22Rv1 (cell line): ENCODE measurements around the gene SCG5.

Experiments used
- H3K27ac ChIP-seq: fragments of 450-650 bp; 2 replicates; pipeline ENCODE4 v1.5.1; 2017
- ZFX ChIP-seq: fragments of 450-650 bp; IDR thresholded peaks from 2 replicates; pipeline ENCODE4 v1.6.1; 2017; ENCODE audit warnings: antibody characterized with exemption, borderline replicate concordance
- TF ChIP-seq, protein P1 (sequence below): fragments of 450-650 bp; IDR thresholded peaks from 2 replicates; pipeline ENCODE4 v1.5.1; 2017; ENCODE audit warnings: mild to moderate bottlenecking

Gene SCG5

DNA sequence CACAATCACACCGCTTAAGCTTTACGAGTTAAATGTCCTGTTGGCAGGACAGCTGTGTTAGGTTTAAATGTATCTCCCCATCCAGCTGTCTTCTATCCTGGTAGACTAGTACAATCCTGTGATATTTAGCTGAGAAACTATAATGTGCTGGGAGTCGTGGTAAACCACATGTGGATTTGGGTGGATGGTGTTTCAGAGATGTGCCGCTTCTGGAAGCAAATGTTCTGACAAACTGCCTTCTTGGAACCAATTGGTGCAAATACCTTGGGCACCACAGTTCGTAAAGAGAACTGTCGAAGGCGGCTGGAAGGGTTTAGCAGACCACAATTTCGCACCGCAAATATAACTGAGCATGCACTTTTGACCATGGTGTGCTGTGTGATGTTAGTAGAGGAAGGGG is 15.0 kb downstream of the SCG5 start:
- no peak overlapping the region for H3K27ac ChIP-seq
- TF ChIP-seq ZFX = no peak
- TF ChIP-seq, protein P1, sequence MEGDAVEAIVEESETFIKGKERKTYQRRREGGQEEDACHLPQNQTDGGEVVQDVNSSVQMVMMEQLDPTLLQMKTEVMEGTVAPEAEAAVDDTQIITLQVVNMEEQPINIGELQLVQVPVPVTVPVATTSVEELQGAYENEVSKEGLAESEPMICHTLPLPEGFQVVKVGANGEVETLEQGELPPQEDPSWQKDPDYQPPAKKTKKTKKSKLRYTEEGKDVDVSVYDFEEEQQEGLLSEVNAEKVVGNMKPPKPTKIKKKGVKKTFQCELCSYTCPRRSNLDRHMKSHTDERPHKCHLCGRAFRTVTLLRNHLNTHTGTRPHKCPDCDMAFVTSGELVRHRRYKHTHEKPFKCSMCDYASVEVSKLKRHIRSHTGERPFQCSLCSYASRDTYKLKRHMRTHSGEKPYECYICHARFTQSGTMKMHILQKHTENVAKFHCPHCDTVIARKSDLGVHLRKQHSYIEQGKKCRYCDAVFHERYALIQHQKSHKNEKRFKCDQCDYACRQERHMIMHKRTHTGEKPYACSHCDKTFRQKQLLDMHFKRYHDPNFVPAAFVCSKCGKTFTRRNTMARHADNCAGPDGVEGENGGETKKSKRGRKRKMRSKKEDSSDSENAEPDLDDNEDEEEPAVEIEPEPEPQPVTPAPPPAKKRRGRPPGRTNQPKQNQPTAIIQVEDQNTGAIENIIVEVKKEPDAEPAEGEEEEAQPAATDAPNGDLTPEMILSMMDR = no peak

DNA sequence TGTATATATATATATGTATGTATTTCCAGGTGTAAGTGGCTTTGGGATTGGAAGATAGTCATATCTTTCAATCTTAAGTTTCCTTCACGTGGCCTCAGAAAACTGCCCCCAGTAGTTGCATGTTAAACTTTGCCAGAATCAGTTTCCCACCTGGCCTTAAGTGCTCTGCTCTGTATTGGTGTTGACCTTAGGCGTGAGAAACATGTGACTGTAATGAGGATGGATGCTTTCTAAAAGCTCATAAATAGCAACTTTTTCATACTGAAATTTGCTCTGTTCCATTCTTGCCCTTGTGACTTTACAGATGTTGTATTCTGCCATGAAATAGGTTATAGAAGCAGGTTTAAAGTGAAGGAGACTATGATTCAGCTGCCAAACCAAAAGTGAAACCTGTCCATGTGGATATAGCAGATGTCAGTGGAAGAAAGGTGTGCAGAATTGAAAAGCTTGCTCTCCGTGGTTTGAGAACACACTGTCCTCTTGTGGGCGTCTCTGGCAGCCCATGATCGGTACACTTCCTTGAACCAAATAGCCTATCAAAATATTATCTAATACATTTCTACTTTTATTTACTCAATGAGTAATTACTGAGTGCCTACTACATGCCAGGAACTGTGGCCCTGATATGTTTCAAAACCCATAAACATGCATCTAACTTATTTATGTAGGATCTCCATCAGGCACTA is 15.8 kb downstream of the SCG5 start:
- no peak overlapping the region for H3K27ac ChIP-seq
- TF ChIP-seq ZFX = no peak
- TF ChIP-seq, protein P1 = peak; percentile 51

DNA sequence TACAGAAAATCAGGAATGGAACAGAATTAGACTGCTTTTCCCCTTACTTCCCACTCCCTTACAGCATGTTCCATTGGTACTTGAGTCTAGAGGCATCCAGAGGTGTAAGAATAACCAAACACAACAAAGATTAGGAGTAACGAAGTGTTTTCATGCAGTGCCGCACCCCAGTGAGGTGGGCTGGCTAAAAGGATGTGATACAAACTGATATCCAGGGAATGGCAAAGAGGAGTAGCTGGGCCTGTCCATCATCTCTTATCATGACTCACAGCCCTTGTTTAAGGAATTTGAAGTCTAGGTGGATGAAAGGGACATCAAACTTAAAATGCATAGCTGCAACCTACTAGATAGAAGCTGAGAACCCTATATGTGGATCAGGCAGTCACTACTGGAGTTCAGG is 16.4 kb downstream of the SCG5 start:
- TF ChIP-seq, protein P1 = no peak
- TF ChIP-seq ZFX = no peak
- H3K27ac ChIP-seq = no peak overlapping the region

DNA sequence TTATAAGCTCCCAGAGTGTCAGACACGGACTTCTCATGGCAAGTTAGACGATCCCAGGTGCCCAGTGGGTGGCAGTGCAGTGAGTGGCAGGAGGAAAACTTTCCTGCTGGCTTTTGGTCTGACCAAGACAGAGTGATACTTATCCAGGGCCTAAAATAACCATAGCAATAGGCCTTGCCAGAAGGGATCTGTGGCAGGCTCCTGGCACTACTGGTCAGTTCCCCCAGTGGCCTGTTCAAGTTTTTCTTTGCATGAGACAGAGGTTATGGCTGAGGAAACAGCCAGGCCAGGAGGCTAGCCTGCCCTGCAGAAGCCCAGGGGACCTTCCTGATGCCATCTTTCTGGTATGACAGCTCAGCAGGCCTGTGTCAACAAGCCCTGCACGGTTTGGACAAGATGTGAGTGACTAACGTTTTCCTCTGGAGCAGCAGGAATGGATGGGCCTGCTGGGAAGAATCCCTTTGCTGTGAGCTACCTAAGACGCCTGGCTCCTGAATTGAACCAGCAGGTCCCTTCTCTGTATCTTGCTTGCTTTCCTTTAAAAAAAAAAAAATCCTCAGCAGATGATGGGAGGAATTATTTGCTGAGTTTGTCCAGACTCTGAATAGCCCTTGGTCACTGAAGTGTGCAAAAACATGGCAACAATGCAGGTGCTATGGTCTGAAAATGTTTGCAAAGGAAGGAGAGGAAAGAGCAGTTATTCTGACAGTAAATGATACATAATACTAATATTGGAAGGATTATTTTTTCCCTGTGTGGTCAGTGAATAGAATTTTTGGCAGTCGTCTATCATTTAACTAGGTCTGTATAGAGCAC is 18.0 kb downstream of the SCG5 start:
- TF ChIP-seq ZFX = no peak
- TF ChIP-seq, protein P1 = 0 out of 2 replicates have a peak, but pooled peaks have one; percentile 20
- no peak overlapping the region for H3K27ac ChIP-seq

DNA sequence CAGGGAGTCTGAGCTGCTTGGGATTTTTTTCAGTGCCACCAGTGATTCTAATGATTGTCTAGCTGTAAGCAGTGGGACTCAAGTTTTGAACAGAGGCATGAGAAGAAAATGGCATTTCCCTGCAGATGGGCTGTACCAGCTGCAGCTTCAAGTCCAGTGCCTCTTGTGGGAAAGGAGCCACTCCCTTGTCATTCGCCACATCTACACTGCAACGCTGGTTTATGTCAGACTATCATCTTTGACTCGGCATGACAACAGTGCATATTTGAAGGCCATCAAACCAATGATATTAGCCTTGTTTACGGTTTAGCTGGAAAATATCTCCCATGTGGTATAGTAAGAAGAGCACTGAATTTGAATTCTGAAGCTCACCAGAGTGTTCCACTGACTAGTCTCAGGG is 22.2 kb downstream of the SCG5 start:
- TF ChIP-seq, protein P1 = no peak
- TF ChIP-seq ZFX = no peak
- no peak overlapping the region for H3K27ac ChIP-seq

DNA sequence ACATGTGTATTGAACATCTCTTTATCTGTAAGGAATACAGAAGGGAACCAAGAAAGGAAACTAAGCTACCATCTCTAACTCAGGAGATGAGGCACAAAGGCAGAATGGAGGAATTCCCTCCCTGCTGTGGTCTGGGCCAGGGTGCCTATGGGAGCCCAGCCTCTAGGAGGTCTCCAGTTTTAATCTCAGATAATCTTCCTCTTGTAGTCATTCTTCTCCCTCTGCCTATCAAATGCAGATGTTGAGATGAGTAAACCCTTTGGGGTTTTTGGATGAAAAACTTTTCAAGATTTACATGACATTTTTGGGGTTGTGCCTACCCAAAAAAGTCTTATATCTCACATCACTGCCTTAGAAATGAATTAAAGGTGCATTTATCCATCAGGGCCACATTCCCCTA is 23.3 kb downstream of the SCG5 start:
- H3K27ac ChIP-seq = no peak overlapping the region
- TF ChIP-seq ZFX = no peak
- TF ChIP-seq, protein P1 = no peak

DNA sequence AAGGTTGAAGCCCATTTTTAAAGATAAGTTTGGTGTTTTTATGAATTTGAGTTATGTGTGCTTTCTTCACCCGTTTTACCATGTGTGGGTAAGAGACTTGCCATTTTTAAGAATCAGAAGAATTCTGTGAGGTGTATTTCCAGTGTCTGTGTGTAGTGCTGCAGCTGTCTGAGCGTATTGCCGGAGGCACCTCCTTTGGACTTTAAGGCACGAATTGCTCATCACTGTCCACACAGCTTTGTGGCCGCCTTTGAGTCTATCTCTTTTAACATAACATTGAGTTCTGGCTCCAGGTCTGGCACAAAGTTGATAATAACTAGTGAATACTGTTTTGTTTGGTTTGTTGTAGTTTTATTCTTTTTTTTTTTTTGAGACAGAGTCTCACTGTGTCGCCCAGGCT is 25.8 kb downstream of the SCG5 start:
- H3K27ac ChIP-seq = no peak overlapping the region
- TF ChIP-seq, protein P1 = no peak
- no peak for TF ChIP-seq ZFX
